ENCODE data around the gene RXRB.

DNA sequence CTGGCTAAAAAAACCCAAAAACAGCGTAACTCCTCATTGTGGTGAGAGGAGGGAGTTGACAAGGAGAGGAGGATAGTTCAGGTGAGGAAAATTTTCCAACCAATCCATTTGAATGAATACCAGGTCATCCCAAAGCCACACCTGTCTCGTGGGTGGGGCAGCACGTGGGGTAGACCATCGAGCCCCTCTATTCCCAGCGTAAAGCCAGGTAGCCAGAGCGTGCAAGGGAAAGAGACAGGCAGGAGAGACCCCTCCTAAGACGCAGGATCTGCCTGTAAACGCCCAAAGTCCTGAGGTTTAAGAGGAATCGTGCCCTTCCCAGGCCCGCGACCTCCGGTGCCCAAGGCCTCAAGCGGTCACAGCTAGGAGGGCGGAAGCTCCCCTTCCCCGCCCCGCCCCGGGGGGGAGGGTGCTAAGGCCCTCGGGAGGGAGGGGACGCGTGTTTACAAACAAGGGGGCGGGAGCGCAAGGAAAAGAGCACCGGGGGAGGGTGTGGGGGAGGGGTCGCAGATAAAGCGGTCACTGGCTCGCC, 712 bp downstream of the RXRB start:
- TF ChIP-seq, protein P1, sequence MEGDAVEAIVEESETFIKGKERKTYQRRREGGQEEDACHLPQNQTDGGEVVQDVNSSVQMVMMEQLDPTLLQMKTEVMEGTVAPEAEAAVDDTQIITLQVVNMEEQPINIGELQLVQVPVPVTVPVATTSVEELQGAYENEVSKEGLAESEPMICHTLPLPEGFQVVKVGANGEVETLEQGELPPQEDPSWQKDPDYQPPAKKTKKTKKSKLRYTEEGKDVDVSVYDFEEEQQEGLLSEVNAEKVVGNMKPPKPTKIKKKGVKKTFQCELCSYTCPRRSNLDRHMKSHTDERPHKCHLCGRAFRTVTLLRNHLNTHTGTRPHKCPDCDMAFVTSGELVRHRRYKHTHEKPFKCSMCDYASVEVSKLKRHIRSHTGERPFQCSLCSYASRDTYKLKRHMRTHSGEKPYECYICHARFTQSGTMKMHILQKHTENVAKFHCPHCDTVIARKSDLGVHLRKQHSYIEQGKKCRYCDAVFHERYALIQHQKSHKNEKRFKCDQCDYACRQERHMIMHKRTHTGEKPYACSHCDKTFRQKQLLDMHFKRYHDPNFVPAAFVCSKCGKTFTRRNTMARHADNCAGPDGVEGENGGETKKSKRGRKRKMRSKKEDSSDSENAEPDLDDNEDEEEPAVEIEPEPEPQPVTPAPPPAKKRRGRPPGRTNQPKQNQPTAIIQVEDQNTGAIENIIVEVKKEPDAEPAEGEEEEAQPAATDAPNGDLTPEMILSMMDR (IDR thresholded peaks at IDR 0.05): no peak
- TF ChIP-seq EZH2 (IDR thresholded peaks at IDR 0.05; ENCODE audit: borderline replicate concordance, insufficient read depth, low read depth, low read length, poor library complexity, severe bottlenecking): no peak

Measured in B cell (primary cell).